ENCODE results near the gene RAP1GDS1.
"Not testable (repeated sequence)": the region's sequence is repeated elsewhere in the genome, so short reads cannot be mapped to it uniquely, and the experiment has no call there.

DNA sequence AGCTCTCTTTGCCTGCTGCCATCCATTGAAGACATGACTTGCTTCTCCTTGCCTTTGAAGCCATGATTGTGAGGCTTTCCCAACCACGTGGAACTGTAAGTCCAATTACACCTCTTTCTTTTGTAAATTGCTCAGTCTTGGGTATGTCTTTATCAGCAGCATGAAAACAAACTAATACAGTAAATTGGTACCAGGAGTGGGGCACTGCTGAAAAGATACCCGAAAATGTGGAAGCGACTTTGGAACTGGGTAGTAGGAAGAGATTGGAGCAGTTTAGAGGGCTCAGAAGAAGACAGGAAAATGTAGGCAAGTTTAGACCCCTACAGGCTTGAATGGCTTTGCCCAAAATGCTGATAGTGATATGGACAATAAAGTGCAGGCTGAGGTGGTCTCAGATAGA, 105.1 kb downstream of the RAP1GDS1 start:
- TF ChIP-seq, protein P1, sequence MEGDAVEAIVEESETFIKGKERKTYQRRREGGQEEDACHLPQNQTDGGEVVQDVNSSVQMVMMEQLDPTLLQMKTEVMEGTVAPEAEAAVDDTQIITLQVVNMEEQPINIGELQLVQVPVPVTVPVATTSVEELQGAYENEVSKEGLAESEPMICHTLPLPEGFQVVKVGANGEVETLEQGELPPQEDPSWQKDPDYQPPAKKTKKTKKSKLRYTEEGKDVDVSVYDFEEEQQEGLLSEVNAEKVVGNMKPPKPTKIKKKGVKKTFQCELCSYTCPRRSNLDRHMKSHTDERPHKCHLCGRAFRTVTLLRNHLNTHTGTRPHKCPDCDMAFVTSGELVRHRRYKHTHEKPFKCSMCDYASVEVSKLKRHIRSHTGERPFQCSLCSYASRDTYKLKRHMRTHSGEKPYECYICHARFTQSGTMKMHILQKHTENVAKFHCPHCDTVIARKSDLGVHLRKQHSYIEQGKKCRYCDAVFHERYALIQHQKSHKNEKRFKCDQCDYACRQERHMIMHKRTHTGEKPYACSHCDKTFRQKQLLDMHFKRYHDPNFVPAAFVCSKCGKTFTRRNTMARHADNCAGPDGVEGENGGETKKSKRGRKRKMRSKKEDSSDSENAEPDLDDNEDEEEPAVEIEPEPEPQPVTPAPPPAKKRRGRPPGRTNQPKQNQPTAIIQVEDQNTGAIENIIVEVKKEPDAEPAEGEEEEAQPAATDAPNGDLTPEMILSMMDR (IDR thresholded peaks at IDR 0.05), result not testable (repeated sequence)
- not testable (repeated sequence) for TF ChIP-seq FOXM1 (IDR thresholded peaks at IDR 0.05; ENCODE audit: low read depth); SIN3A (IDR thresholded peaks at IDR 0.05; ENCODE audit: borderline replicate concordance, low read depth, low read length); RAD21 (IDR thresholded peaks at IDR 0.05; ENCODE audit: low read length); MAX (IDR thresholded peaks at IDR 0.05; ENCODE audit: low read depth); YY1 (IDR thresholded peaks at IDR 0.05; ENCODE audit: low read depth); POLR2AphosphoS5 (IDR thresholded peaks at IDR 0.05; ENCODE audit: low read depth, low read length); REST (IDR thresholded peaks at IDR 0.05; ENCODE audit: low read depth, low read length); GATA2 (CRISPR knock-in tag; IDR thresholded peaks at IDR 0.05); GABPA (IDR thresholded peaks at IDR 0.05; ENCODE audit: low read depth)
- TF ChIP-seq, protein P2, sequence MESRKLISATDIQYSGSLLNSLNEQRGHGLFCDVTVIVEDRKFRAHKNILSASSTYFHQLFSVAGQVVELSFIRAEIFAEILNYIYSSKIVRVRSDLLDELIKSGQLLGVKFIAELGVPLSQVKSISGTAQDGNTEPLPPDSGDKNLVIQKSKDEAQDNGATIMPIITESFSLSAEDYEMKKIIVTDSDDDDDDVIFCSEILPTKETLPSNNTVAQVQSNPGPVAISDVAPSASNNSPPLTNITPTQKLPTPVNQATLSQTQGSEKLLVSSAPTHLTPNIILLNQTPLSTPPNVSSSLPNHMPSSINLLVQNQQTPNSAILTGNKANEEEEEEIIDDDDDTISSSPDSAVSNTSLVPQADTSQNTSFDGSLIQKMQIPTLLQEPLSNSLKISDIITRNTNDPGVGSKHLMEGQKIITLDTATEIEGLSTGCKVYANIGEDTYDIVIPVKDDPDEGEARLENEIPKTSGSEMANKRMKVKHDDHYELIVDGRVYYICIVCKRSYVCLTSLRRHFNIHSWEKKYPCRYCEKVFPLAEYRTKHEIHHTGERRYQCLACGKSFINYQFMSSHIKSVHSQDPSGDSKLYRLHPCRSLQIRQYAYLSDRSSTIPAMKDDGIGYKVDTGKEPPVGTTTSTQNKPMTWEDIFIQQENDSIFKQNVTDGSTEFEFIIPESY (IDR thresholded peaks at IDR 0.05; ENCODE audit: borderline replicate concordance, low read depth), result not testable (repeated sequence)
- TF ChIP-seq, protein P3, sequence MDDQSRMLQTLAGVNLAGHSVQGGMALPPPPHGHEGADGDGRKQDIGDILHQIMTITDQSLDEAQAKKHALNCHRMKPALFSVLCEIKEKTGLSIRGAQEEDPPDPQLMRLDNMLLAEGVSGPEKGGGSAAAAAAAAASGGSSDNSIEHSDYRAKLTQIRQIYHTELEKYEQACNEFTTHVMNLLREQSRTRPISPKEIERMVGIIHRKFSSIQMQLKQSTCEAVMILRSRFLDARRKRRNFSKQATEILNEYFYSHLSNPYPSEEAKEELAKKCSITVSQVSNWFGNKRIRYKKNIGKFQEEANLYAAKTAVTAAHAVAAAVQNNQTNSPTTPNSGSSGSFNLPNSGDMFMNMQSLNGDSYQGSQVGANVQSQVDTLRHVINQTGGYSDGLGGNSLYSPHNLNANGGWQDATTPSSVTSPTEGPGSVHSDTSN (IDR thresholded peaks at IDR 0.05), result not testable (repeated sequence)
- TF ChIP-seq, protein P4, sequence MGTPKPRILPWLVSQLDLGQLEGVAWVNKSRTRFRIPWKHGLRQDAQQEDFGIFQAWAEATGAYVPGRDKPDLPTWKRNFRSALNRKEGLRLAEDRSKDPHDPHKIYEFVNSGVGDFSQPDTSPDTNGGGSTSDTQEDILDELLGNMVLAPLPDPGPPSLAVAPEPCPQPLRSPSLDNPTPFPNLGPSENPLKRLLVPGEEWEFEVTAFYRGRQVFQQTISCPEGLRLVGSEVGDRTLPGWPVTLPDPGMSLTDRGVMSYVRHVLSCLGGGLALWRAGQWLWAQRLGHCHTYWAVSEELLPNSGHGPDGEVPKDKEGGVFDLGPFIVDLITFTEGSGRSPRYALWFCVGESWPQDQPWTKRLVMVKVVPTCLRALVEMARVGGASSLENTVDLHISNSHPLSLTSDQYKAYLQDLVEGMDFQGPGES (IDR thresholded peaks at IDR 0.05; ENCODE audit: low read depth, low read length), result not testable (repeated sequence)
- TF ChIP-seq, protein P5, sequence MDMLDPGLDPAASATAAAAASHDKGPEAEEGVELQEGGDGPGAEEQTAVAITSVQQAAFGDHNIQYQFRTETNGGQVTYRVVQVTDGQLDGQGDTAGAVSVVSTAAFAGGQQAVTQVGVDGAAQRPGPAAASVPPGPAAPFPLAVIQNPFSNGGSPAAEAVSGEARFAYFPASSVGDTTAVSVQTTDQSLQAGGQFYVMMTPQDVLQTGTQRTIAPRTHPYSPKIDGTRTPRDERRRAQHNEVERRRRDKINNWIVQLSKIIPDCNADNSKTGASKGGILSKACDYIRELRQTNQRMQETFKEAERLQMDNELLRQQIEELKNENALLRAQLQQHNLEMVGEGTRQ (IDR thresholded peaks at IDR 0.05; ENCODE audit: borderline replicate concordance, low read depth, low read length), result not testable (repeated sequence)
